Transverse colon (tissue), 4 donors: ENCODE data around the gene MARCHF3. TPM values are rescaled to one million over a fixed set of nuclear protein-coding genes. Genes with fewer than 3 reads are reported as not detected.

Experiments used
- DNase-seq: peaks from one replicate; pipeline ENCODE4 v3.0.0-alpha.2; 2019
- H3K27ac ChIP-seq, 4 donors: fragments of 200-600 bp; sonication (generic); 2 replicates each; pipeline ENCODE4 v1.5.1; 2016 to 2018; ENCODE audit warnings: inconsistent platforms in 4 of 4
- H3K27me3 ChIP-seq: fragments of 200-600 bp; sonication (generic); 2 replicates; pipeline ENCODE4 v1.5.1; 2017; ENCODE audit warnings: inconsistent platforms
- H3K36me3 ChIP-seq, 4 donors: fragments of 200-600 bp; sonication (generic); 2 replicates each; pipeline ENCODE4 v1.5.1; 2017 to 2019; ENCODE audit warnings: inconsistent platforms in 4 of 4
- H3K4me1 ChIP-seq, 4 donors: fragments of 200-600 bp; sonication (generic); 2 replicates each; pipeline ENCODE4 v1.5.1; 2017 to 2020; ENCODE audit warnings: inconsistent platforms in 4 of 4
- H3K4me3 ChIP-seq, 4 donors: fragments of 200-600 bp; sonication (generic); 1 replicate in 1 of 4; 2 replicates in 3 of 4; pipeline versions ENCODE4 v1.5.1 to v1.6.1; 2017 to 2019; ENCODE audit warnings: inconsistent platforms in 4 of 4
- H3K9me3 ChIP-seq, 2 donors: fragments of 200-600 bp; sonication (generic); 2 replicates each; pipeline ENCODE4 v1.5.1; 2017 to 2019; ENCODE audit warnings: inconsistent platforms in 2 of 2
- EP300 ChIP-seq: sonication (generic); formaldehyde crosslinking; IDR thresholded peaks from one replicate; pipeline ENCODE4 v1.6.1; 2017; ENCODE audit warnings: antibody characterized with exemption, low read depth
- POLR2A ChIP-seq: fragments of 450-650 bp; IDR thresholded peaks from one replicate; pipeline ENCODE4 v1.6.1; 2016; ENCODE audit warnings: antibody characterized with exemption, mild to moderate bottlenecking, moderate library complexity
- POLR2AphosphoS5 ChIP-seq, 3 donors: sonication (generic); formaldehyde crosslinking; IDR thresholded peaks; one replicate each; pipeline ENCODE4 v1.6.1; 2016; ENCODE audit warnings: antibody characterized with exemption in 3 of 3
- WGBS, 2 donors: methylation state at CpG; one replicate each; pipeline ENCODE4 v1.1.5; 2018; ENCODE audit warnings: low coverage in 1 of 2; 5-methylcytosine and 5-hydroxymethylcytosine counted together
- in situ Hi-C, 4 donors: fragments of 200-750 bp; cut with MboI; loops; one replicate each; pipeline versions ENCODE4 v1.15.0 to v1.15.1; 2017; ENCODE audit warnings: low sequenced_read_pairs in 3 of 4, low pct_ligation_motif_present in 1 of 4, low pct_unique_long_range_greater_than_20kb in 1 of 4
- intact Hi-C: fragments of 100-400 bp; cut with DNase I; formaldehyde crosslinking; loops from one replicate; pipeline ENCODE4 v1.15.1; 2023; ENCODE audit warnings: low total_unique reads
- total RNA-seq, 4 donors: library from RNA; depleted of rRNA; stranded (reverse); fragments of >200 nt; gene quantifications; one replicate each; pipeline ENCODE4 v1.1.0, GENCODE V29; 2016
- TF ChIP-seq, protein P1 (sequence below), 5 experiments: fragments of 200-600 bp in 3 of 5; fragments of 450-650 bp in 2 of 5; sonication (generic) in 3 of 5; IDR thresholded peaks; 1 replicate in 2 of 5; 2 replicates in 3 of 5; pipeline ENCODE4 v1.5.1; 2016 to 2017; ENCODE audit warnings: antibody characterized with exemption in 5 of 5, inconsistent platforms in 3 of 5, mild to moderate bottlenecking in 2 of 5, moderate library complexity in 1 of 5

Gene MARCHF3
- total RNA-seq, 4 donors from 2014 or later: 20.3 to 29.6 (median 23.0) TPM

DNA sequence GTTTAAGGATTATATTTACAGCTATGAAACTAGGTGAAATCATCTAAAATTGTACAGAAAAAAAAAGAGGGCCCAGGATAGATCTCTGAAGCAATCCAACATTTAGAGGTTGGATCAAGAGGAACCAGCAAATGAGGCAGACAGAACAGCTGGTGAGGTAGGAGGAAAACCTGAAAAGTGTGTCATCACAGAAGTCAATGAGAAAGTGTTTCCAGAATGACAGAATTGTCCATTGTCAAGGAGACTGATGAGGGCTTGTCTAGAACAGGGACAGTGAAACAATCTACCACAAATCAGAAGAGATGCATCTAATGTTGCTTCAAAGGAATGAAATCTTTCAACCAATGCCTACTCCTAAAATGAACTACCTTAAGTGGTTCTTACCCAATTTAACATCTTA lies 36.4 kb upstream of the MARCHF3 start:
- Histone ChIP-seq H3K4me3 (no peak overlapping the region), H3K9me3 (no peaks in the 10 kb centered on the region), H3K36me3 (no peaks in the 10 kb centered on the region), H3K4me1 (no peaks in the 10 kb centered on the region), H3K27me3 (no peaks in the 10 kb centered on the region), H3K27ac (no peak overlapping the region)
- no peak for TF ChIP-seq EP300
- TF ChIP-seq, protein P1, sequence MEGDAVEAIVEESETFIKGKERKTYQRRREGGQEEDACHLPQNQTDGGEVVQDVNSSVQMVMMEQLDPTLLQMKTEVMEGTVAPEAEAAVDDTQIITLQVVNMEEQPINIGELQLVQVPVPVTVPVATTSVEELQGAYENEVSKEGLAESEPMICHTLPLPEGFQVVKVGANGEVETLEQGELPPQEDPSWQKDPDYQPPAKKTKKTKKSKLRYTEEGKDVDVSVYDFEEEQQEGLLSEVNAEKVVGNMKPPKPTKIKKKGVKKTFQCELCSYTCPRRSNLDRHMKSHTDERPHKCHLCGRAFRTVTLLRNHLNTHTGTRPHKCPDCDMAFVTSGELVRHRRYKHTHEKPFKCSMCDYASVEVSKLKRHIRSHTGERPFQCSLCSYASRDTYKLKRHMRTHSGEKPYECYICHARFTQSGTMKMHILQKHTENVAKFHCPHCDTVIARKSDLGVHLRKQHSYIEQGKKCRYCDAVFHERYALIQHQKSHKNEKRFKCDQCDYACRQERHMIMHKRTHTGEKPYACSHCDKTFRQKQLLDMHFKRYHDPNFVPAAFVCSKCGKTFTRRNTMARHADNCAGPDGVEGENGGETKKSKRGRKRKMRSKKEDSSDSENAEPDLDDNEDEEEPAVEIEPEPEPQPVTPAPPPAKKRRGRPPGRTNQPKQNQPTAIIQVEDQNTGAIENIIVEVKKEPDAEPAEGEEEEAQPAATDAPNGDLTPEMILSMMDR (IDR thresholded peaks at IDR 0.05): no peak
- no peak for TF ChIP-seq POLR2AphosphoS5 (IDR thresholded peaks at IDR 0.05)
- no peak for TF ChIP-seq POLR2A
- no peak for DNase-seq
- in situ Hi-C loops (no loop called here), intact Hi-C loops (no loop called here)

DNA sequence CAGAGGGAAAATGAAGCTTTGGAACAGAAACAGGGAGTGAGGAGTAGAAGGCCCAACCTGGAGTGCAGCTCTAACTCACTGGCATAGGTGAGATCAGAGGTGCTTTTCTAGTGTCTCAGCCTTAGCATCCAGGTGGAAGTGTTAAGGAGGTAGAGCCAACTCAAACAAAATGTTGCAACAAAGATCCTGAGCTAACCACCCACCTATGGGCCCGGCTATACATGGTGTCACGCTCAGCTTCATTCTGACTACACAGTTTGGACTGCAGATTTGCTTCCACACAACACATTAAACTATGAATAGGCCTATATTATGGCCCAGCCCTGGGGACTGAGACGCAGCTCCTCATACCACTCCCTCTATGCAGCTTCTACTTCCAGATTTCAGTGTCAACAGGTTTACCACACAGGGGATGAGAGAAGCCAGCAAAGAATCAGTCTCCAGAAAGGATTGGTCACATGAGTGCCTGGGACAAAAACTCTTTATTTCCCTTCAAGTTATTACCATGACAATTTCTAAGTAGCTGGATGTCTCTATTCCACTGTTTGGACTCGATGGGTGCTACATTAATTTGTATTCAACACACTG lies 34.0 kb upstream of the MARCHF3 start:
- Histone ChIP-seq H3K27me3 (no peaks in the 10 kb centered on the region), H3K36me3 (no peaks in the 10 kb centered on the region), H3K4me1 (no peaks in the 10 kb centered on the region), H3K4me3 (no peak overlapping the region), H3K9me3 (no peaks in the 10 kb centered on the region), H3K27ac (no peak overlapping the region)
- in situ Hi-C loops (no loop called here), intact Hi-C loops (no loop called here)
- WGBS, 2 donors: 94 to 100% methylated on average over 1 to 4 of the region's 4 CpGs
- TF ChIP-seq, protein P1 (IDR thresholded peaks at IDR 0.05): no peak
- TF ChIP-seq EP300: no peak
- no peak for DNase-seq

GRCh38 chr5:127063257-127063913 lies 33.0 kb upstream of the MARCHF3 start:
- Histone ChIP-seq H3K4me1 (no peaks in the 10 kb centered on the region), H3K4me3 (no peak overlapping the region), H3K27me3 (no peaks in the 10 kb centered on the region), H3K9me3 (no peaks in the 10 kb centered on the region), H3K36me3 (peaks cover 0 to 2% (median 0%) of the 10 kb centered on the region in 4 donors), H3K27ac (no peak overlapping the region)
- no peak for TF ChIP-seq POLR2A
- TF ChIP-seq POLR2AphosphoS5 (IDR thresholded peaks at IDR 0.05): no peak
- TF ChIP-seq EP300: no peak
- TF ChIP-seq, protein P1 (IDR thresholded peaks at IDR 0.05): no peak
- intact Hi-C loops: no loop called here
- DNase-seq: no peak
- WGBS, 2 donors: 67 to 77% methylated on average over 2 of the region's 2 CpGs
- in situ Hi-C loops: no loop called here

DNA sequence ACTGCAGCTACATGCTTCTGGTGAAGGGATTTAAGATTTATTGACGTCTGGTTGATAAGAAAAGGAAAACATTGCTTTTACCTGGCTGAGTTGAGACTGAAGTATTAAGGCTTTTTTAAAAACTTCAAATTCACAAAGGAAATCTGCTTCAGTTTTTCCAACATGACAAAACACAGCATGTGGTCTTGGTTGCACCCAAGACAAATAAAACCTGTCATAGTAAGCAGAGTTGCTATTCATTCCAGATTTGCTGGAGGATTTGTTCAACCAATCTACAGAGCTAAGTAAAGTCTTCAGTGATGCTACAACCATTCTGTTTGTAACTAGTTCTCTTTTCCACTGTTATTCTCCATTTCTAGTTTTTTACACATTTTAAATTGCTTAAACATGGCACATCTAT lies 31.6 kb upstream of the MARCHF3 start:
- TF ChIP-seq POLR2AphosphoS5 (IDR thresholded peaks at IDR 0.05): no peak
- no peak for TF ChIP-seq POLR2A
- TF ChIP-seq, protein P1 (IDR thresholded peaks at IDR 0.05): no peak
- TF ChIP-seq EP300: no peak
- no peaks in the 10 kb centered on the region for H3K4me1 ChIP-seq
- DNase-seq: no peak
- no peaks in the 10 kb centered on the region for H3K9me3 ChIP-seq
- H3K4me3 ChIP-seq: no peak overlapping the region
- WGBS, 2 donors: 39 to 60% methylated on average over 1 of the region's 1 CpG
- in situ Hi-C loops: no loop called here
- intact Hi-C loops: no loop called here
- H3K27me3 ChIP-seq: no peaks in the 10 kb centered on the region
- H3K27ac ChIP-seq: no peak overlapping the region
- peaks cover 0 to 6% (median 0%) of the 10 kb centered on the region in 4 donors for H3K36me3 ChIP-seq
